ENCODE results near the gene LPP. TPM values are rescaled to one million over a fixed set of nuclear protein-coding genes. Genes with fewer than 3 reads are reported as not detected.

Gene LPP
- total RNA-seq, 6 experiments from 2014 or later = 41.5 to 90.5 (median 69.5) TPM

GRCh38 chr3:188134079-188134478 is 19.9 kb upstream of the LPP start:
- Histone ChIP-seq H3K4me3 (no peak overlapping the region), H3K9me3 (no peaks in the 10 kb centered on the region), H3K36me3 (no peaks in the 10 kb centered on the region), H3K27me3 (no peaks in the 10 kb centered on the region), H3K4me1 (no peaks in the 10 kb centered on the region), H3K27ac (no peak overlapping the region)
- TF ChIP-seq POLR2A (IDR thresholded peaks at IDR 0.05) (no peak), CTCF (IDR thresholded peaks at IDR 0.05) (no peak)
- DNase-seq (no peak), ATAC-seq (no peak)
- WGBS (ENCODE audit: insufficient coverage, low coverage, low lambda C conversion rate, missing lambda C conversion rate) = 70% methylated on average over 1 of the region's 1 CpG
- intact Hi-C loops (cut with DNase I) = no loop called here

- H3K4me1 ChIP-seq = no peaks in the 10 kb centered on the region
- no peak for TF ChIP-seq CTCF (IDR thresholded peaks at IDR 0.05)
- TF ChIP-seq POLR2A (IDR thresholded peaks at IDR 0.05) = no peak
- H3K9me3 ChIP-seq = no peaks in the 10 kb centered on the region
- no peaks in the 10 kb centered on the region for H3K36me3 ChIP-seq
- DNase-seq = no peak
- no peaks in the 10 kb centered on the region for H3K27me3 ChIP-seq
- no peak overlapping the region for H3K4me3 ChIP-seq
- no peak overlapping the region for H3K27ac ChIP-seq
- intact Hi-C loops (cut with DNase I) = no loop called here
- 80% methylated on average over 1 of the region's 1 CpG for WGBS (ENCODE audit: insufficient coverage, low coverage, low lambda C conversion rate, missing lambda C conversion rate)
- no peak for ATAC-seq
These were observed 19.1 kb upstream of the LPP start for GRCh38 chr3:188134856-188135255.

DNA sequence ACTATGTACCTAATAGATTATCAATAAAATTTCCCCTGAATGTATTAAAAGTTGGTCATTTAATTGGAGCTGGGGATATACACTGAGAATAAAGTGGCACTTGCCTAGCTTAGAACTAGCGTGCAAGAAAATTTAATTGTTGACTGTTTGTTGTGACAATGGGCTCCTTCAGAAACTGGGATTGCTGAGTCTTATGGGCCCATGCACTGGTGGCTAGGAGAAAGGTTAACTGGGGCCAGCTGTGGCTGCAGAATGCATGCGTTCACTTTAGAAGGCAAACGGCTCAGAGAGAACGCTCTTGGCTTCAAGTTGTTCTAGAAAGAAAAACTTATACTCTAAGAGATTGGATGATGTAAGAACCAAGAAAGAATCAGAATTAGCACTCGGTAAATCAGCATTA is 18.7 kb upstream of the LPP start:
- no peak for DNase-seq
- TF ChIP-seq CTCF (IDR thresholded peaks at IDR 0.05) = no peak
- no peak for TF ChIP-seq POLR2A (IDR thresholded peaks at IDR 0.05)
- H3K9me3 ChIP-seq = no peaks in the 10 kb centered on the region
- intact Hi-C loops (cut with DNase I) = no loop called here
- 92% methylated on average over 5 of the region's 5 CpGs for WGBS (ENCODE audit: insufficient coverage, low coverage, low lambda C conversion rate, missing lambda C conversion rate)
- H3K27me3 ChIP-seq = no peaks in the 10 kb centered on the region
- no peak overlapping the region for H3K4me3 ChIP-seq
- H3K36me3 ChIP-seq = no peaks in the 10 kb centered on the region
- no peaks in the 10 kb centered on the region for H3K4me1 ChIP-seq
- no peak for ATAC-seq
- H3K27ac ChIP-seq = no peak overlapping the region

DNA sequence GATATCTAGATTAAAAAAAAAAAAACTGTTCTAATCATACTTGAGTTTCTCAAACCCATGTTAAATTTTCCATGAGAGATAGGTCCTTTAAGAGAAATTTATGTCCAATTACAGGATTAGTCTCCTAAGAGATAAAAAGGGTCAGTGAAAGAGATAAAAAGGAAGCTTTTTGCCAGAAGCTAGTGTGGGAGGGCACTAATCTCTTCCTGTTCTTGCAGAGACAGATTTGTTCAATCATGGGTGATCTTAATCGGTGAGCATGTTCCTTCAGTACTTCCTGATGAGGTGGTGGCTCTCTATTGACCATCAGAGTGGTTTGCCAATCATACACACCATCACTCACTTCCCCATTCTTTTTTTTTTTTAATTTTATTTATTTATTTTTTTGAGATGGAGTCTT is 16.9 kb upstream of the LPP start:
- Histone ChIP-seq H3K27me3 (no peaks in the 10 kb centered on the region), H3K4me1 (no peaks in the 10 kb centered on the region), H3K27ac (no peak overlapping the region), H3K9me3 (no peaks in the 10 kb centered on the region), H3K36me3 (no peaks in the 10 kb centered on the region), H3K4me3 (no peak overlapping the region)
- 71% methylated on average over 1 of the region's 1 CpG for whole genome bisulfite sequencing (ENCODE audit: insufficient coverage, low coverage, low lambda C conversion rate, missing lambda C conversion rate)
- ATAC-seq = no peak
- intact Hi-C loops (cut with DNase I) = no loop called here
- DNase-seq = no peak
- no peak for TF ChIP-seq CTCF (IDR thresholded peaks at IDR 0.05)
- TF ChIP-seq POLR2A (IDR thresholded peaks at IDR 0.05) = no peak

DNA sequence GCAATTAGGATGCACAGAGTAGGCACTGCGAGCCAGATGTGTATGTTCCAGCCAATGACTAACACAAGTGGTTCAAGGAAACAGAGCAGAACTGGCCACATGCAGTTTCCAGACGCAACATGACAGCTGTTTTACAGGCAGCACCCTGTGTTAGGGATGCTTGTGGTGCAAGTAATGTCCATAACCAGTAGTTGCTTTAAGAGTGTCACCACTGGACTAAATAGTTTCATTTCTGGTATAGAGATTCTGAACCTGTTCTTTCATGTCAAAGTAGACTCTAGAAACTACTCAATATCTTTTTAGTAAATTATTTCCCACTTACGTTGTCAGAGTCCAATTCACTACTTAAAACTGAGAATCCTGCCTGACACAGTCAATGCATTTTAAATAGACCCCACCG is 14.5 kb upstream of the LPP start:
- Histone ChIP-seq H3K4me1 (no peaks in the 10 kb centered on the region), H3K36me3 (no peaks in the 10 kb centered on the region), H3K27ac (no peak overlapping the region), H3K27me3 (no peaks in the 10 kb centered on the region), H3K9me3 (no peaks in the 10 kb centered on the region), H3K4me3 (no peak overlapping the region)
- TF ChIP-seq CTCF (IDR thresholded peaks at IDR 0.05) (no peak), POLR2A (IDR thresholded peaks at IDR 0.05) (no peak)
- ATAC-seq (no peak), DNase-seq (peak in 1 of 3 donors; percentile 26)
- intact Hi-C loops (cut with DNase I) = no loop called here
- WGBS (ENCODE audit: insufficient coverage, low coverage, low lambda C conversion rate, missing lambda C conversion rate) = 98% methylated on average over 3 of the region's 4 CpGs

Measured in right lobe of liver (tissue), 6 donors.